B cell (primary cell): Measurements from ENCODE around the gene TBX6. TPM values are rescaled to one million over a fixed set of nuclear protein-coding genes. Genes with fewer than 3 reads are reported as not detected.

Experiments used
- ATAC-seq: fragments of 200-7000 bp; cut with Tn5 transposase; one replicate; pipeline ENCODE4 v1.10.0; 2021; ENCODE audit warnings: low read depth, mild to moderate bottlenecking, moderate number of reproducible peaks, moderate library complexity
- CTCF ChIA-PET: fragments of 350-600 bp; sonication (Branson Sonifier 250); formaldehyde crosslinking; loops from one replicate; lab custom pipeline; 2021; ENCODE audit warnings: antibody characterized with exemption, inconsistent platforms; lab: Charles Lee
- POLR2A ChIA-PET: fragments of 350-600 bp; sonication (Branson Sonifier 250); formaldehyde crosslinking; loops from one replicate; lab custom pipeline; 2021; ENCODE audit warnings: antibody characterized with exemption; lab: Charles Lee
- DNase-seq: peaks from one replicate; pipeline ENCODE4 v3.0.0; 2013
- H2AFZ ChIP-seq: 2 replicates; pipeline ENCODE4 v1.6.1; 2012; ENCODE audit warnings: mild to moderate bottlenecking, low read depth, low read length; ENCODE audit not compliant: insufficient read depth, poor library complexity, severe bottlenecking
- H3K27ac ChIP-seq, 2 donors: 1 replicate in 1 of 2; 2 replicates in 1 of 2; pipeline ENCODE4 v1.5.1; 2012 to 2013; ENCODE audit warnings: low read length in 2 of 2, mild to moderate bottlenecking in 2 of 2, moderate library complexity in 1 of 2
- H3K27me3 ChIP-seq, 4 experiments: fragments of 200-600 bp in 1 of 4; sonication (generic) in 1 of 4; replicated peaks in 1 of 4; 1 replicate in 2 of 4; 2 replicates in 2 of 4; pipeline versions ENCODE4 v1.6.1 to v1.7.0; 2013 to 2016; ENCODE audit warnings: low read length in 3 of 4, mild to moderate bottlenecking in 2 of 4, mixed read lengths in 1 of 4, moderate library complexity in 1 of 4; ENCODE audit not compliant: insufficient read depth in 4 of 4, control insufficient read depth in 3 of 4; ENCODE audit errors: control extremely low read depth in 1 of 4
- H3K36me3 ChIP-seq, 2 experiments: replicated peaks in 1 of 2; 1 replicate in 1 of 2; 2 replicates in 1 of 2; pipeline versions ENCODE4 v1.6.1 to v1.7.1; 2013; ENCODE audit warnings: low read length in 1 of 2; ENCODE audit not compliant: insufficient read depth in 2 of 2, control insufficient read depth in 1 of 2; ENCODE audit errors: control extremely low read depth in 1 of 2, extremely low read depth in 1 of 2
- H3K4me1 ChIP-seq, 2 donors: fragments of 200-600 bp in 1 of 2; sonication (generic) in 1 of 2; 1 replicate in 1 of 2; 2 replicates in 1 of 2; pipeline versions ENCODE4 v1.5.1 to v1.6.1; 2013 to 2017; ENCODE audit warnings: low read length in 2 of 2; ENCODE audit not compliant: control insufficient read depth in 2 of 2, insufficient read depth in 2 of 2
- H3K4me2 ChIP-seq: replicated peaks from 2 replicates; pipeline ENCODE3; 2012; ENCODE audit warnings: mild to moderate bottlenecking, low read depth, low read length; ENCODE audit not compliant: poor library complexity, severe bottlenecking
- H3K4me3 ChIP-seq, 5 experiments: fragments of 200-600 bp in 1 of 5; sonication (generic) in 1 of 5; 1 replicate in 3 of 5; 2 replicates in 2 of 5; pipeline versions ENCODE4 v1.5.1 to v1.7.0; 2011 to 2016; ENCODE audit warnings: low read length in 4 of 5, mild to moderate bottlenecking in 4 of 5, low read depth in 2 of 5, control low read depth in 1 of 5, moderate library complexity in 1 of 5; ENCODE audit not compliant: insufficient read depth in 1 of 5; ENCODE audit errors: control extremely low read depth in 1 of 5, extremely low read depth in 1 of 5
- H3K79me2 ChIP-seq: fragments of 200-600 bp; sonication (generic); one replicate; pipeline ENCODE4 v1.6.0; 2016; ENCODE audit warnings: low read length; ENCODE audit not compliant: control insufficient read depth, insufficient read depth
- H3K9ac ChIP-seq: fragments of 200-600 bp; sonication (generic); 2 replicates; pipeline ENCODE4 v1.6.1; 2017; ENCODE audit warnings: mild to moderate bottlenecking, low read length, moderate library complexity
- H3K9me3 ChIP-seq, 3 donors: one replicate each; pipeline versions ENCODE4 v1.6.1 to v1.7.1; 2013; ENCODE audit warnings: low read length in 2 of 3; ENCODE audit not compliant: control insufficient read depth in 2 of 3, insufficient read depth in 1 of 3; ENCODE audit errors: control extremely low read depth in 1 of 3
- H4K20me1 ChIP-seq: 2 replicates; pipeline ENCODE4 v1.6.0; 2012; ENCODE audit warnings: mild to moderate bottlenecking, low read length; ENCODE audit not compliant: insufficient read depth, control insufficient read depth, poor library complexity, severe bottlenecking
- H3K27ac Mint-ChIP-seq: one replicate; pipeline ENCODE4 v1.8.0; 2021; ENCODE audit warnings: mixed read lengths
- H3K27me3 Mint-ChIP-seq: one replicate; pipeline ENCODE4 v1.8.0; 2021; ENCODE audit warnings: mixed read lengths
- H3K4me1 Mint-ChIP-seq: one replicate; pipeline ENCODE4 v1.8.0; 2021; ENCODE audit warnings: mixed read lengths
- H3K4me3 Mint-ChIP-seq: one replicate; pipeline ENCODE4 v1.8.0; 2021; ENCODE audit warnings: mixed read lengths
- H3K9me3 Mint-ChIP-seq: one replicate; pipeline ENCODE4 v1.8.0; 2022; ENCODE audit warnings: mixed read lengths; ENCODE audit not compliant: insufficient read depth
- EZH2 ChIP-seq: IDR thresholded peaks from 2 replicates; pipeline ENCODE4 v1.6.1; 2012; ENCODE audit warnings: borderline replicate concordance, low read depth, mild to moderate bottlenecking, moderate library complexity, low read length; ENCODE audit not compliant: insufficient read depth, poor library complexity, severe bottlenecking
- WGBS: methylation state at CpG from one replicate; pipeline ENCODE4 v1.1.5; 2013; ENCODE audit warnings: missing lambda C conversion rate; ENCODE audit not compliant: insufficient coverage; 5-methylcytosine and 5-hydroxymethylcytosine counted together
- intact Hi-C: fragments of 100-400 bp; cut with micrococcal nuclease; formaldehyde crosslinking; loops from one replicate; pipeline ENCODE4 v1.10.0; 2022
- polyA plus RNA-seq: library from polyadenylated mRNA; depleted of rRNA; stranded (reverse); fragments of >200 nt; gene quantifications from 2 replicates; pipeline ENCODE4 v1.2.3, GENCODE V29; 2012
- total RNA-seq, 2 donors: library from RNA; stranded (reverse); fragments of 120-200 nt in 1 of 2; gene quantifications; 1 replicate in 1 of 2; 2 replicates in 1 of 2; pipeline versions ENCODE4 v1.2.3 to v1.2.4, GENCODE V29; 2013 to 2022
- TF ChIP-seq, protein P1 (sequence below): fragments of 200-600 bp; IDR thresholded peaks from one replicate; pipeline ENCODE4 v1.8.0; 2022; ENCODE audit warnings: antibody characterized with exemption, mild to moderate bottlenecking

The TBX6 gene
- total and polyA plus RNA-seq, 2 donors (not counting 1 experiment from before 2014, with no cell fraction given), result 1.4 to 5.4 TPM

DNA sequence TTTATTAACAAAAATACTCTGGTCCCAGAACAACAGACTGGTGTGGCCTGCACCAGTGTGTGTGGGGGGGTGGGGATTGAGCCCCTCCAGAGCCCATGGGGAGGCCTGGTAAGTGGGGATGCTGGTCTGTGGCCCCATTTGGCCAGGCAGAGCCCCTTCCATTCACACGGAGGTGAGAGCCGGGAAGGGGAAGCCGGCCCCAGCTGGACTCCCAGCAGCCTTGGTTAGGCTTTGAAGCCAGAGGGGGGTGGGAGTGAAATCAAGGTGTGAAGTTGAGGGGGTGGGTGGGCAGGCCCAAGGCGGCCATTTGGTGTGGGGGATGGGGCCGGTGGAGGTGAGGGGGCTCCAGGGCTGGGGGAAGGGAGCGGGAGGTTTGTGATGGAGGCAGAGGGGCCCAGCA, 5.9 kb downstream of the TBX6 start:
- no peaks in the 10 kb centered on the region for H3K27me3 ChIP-seq
- H3K4me3 ChIP-seq, result no peak overlapping the region
- no peak overlapping the region for H3K4me2 ChIP-seq
- CTCF ChIA-PET, result no interaction called here
- H3K27ac Mint-ChIP-seq, result no peak overlapping the region
- DNase-seq, result no peak
- H2AFZ ChIP-seq, result no peak overlapping the region
- intact Hi-C loops, result no loop called here
- H3K27ac ChIP-seq, result no peak overlapping the region
- 100% methylated on average over 5 of the region's 6 CpGs for WGBS
- no peaks in the 10 kb centered on the region for H3K9me3 ChIP-seq
- TF ChIP-seq, protein P1, sequence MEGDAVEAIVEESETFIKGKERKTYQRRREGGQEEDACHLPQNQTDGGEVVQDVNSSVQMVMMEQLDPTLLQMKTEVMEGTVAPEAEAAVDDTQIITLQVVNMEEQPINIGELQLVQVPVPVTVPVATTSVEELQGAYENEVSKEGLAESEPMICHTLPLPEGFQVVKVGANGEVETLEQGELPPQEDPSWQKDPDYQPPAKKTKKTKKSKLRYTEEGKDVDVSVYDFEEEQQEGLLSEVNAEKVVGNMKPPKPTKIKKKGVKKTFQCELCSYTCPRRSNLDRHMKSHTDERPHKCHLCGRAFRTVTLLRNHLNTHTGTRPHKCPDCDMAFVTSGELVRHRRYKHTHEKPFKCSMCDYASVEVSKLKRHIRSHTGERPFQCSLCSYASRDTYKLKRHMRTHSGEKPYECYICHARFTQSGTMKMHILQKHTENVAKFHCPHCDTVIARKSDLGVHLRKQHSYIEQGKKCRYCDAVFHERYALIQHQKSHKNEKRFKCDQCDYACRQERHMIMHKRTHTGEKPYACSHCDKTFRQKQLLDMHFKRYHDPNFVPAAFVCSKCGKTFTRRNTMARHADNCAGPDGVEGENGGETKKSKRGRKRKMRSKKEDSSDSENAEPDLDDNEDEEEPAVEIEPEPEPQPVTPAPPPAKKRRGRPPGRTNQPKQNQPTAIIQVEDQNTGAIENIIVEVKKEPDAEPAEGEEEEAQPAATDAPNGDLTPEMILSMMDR, result no peak
- no peak for TF ChIP-seq EZH2
- peaks cover 5% of the 10 kb centered on the region for H4K20me1 ChIP-seq
- peaks cover 16% of the 10 kb centered on the region for H3K4me1 Mint-ChIP-seq
- no peak overlapping the region for H3K9ac ChIP-seq
- peaks cover 0 to 43% of the 10 kb centered on the region in 2 experiments for H3K36me3 ChIP-seq
- no peak for ATAC-seq
- POLR2A ChIA-PET, result no interaction called here
- H3K4me1 ChIP-seq, result peaks cover 0 to 10% of the 10 kb centered on the region in 2 donors
- H3K27me3 Mint-ChIP-seq, result no peaks in the 10 kb centered on the region
- no peak overlapping the region for H3K4me3 Mint-ChIP-seq
- H3K79me2 ChIP-seq, result peaks cover under 1% of the 10 kb centered on the region
- H3K9me3 Mint-ChIP-seq, result no peaks in the 10 kb centered on the region

DNA sequence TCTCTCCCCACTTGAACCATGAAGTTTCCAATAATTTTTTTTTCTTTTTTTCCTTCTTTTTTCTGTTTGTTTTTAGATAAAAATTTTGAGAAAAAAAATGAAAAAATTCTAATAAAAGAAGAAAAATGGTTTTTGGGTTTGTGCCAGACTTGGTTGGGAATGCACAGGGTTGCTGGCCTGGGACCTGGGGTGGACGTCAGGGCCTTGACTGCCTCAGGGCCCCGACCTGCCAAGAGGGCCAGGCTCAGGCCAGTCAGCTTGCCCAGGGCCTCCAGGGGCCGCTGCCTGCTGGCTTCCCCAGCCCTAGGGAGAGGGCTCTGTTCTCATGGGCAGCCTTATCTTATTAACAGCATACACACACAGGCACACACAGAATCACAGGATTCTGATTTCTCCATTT, 6.5 kb downstream of the TBX6 start:
- CTCF ChIA-PET, result no interaction called here
- no peak overlapping the region for H2AFZ ChIP-seq
- WGBS, result 94% methylated on average over 3 of the region's 3 CpGs
- H3K4me1 Mint-ChIP-seq, result peaks cover 13% of the 10 kb centered on the region
- H3K4me2 ChIP-seq, result no peak overlapping the region
- peaks cover 0 to 48% of the 10 kb centered on the region in 2 experiments for H3K36me3 ChIP-seq
- H3K4me3 Mint-ChIP-seq, result no peak overlapping the region
- no peak for ATAC-seq
- TF ChIP-seq, protein P1, result no peak
- TF ChIP-seq EZH2, result no peak
- no peak for DNase-seq
- intact Hi-C loops, result no loop called here
- no peaks in the 10 kb centered on the region for H3K27me3 ChIP-seq
- H3K9me3 Mint-ChIP-seq, result no peaks in the 10 kb centered on the region
- H3K27me3 Mint-ChIP-seq, result no peaks in the 10 kb centered on the region
- H3K9me3 ChIP-seq, result no peaks in the 10 kb centered on the region
- peaks cover 11% of the 10 kb centered on the region for H4K20me1 ChIP-seq
- H3K79me2 ChIP-seq, result peaks cover 3% of the 10 kb centered on the region
- H3K27ac ChIP-seq, result no peak overlapping the region
- no peak overlapping the region for H3K9ac ChIP-seq
- POLR2A ChIA-PET, result no interaction called here
- H3K4me1 ChIP-seq, result peaks cover 0 to 4% of the 10 kb centered on the region in 2 donors
- H3K27ac Mint-ChIP-seq, result no peak overlapping the region
- H3K4me3 ChIP-seq, result no peak overlapping the region
